ENCODE data around the gene STMND1.

Gene STMND1

DNA sequence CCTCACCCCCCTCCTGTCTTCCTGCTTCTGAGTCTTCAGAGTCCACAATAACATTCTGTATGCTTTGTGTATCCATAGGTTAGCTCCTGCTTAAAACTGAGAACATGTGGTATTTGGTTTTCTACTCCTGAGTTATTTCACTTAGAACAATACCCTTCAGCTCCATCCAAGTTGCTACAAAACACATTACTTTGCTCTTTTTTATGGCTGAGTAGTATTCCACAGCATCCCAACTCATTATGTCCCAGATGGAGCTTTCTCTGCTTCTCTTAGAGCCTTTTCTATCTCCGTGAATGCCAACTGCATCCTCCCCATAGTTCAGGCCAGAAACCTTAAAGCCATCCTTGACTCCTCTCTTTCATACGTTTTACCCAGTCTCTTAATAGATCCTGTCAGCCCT is 55.8 kb downstream of the STMND1 start:
- peaks cover 5% of the 10 kb centered on the region; the same call in 1 of the 2 replicates for H3K9me3 ChIP-seq (ENCODE audit: insufficient read depth, low read length)
- H3K4me3 ChIP-seq (ENCODE audit: insufficient read length, low read depth) = no peak overlapping the region
- H3K4me1 ChIP-seq (ENCODE audit: insufficient read depth, insufficient read length) = no peaks in the 10 kb centered on the region
- no peak for DNase-seq (ENCODE audit: low read depth, low spot score)
- no peaks in the 10 kb centered on the region for H3K36me3 ChIP-seq (ENCODE audit: insufficient read depth, insufficient read length, low read length)
- no peak overlapping the region for H3K9ac ChIP-seq (ENCODE audit: insufficient read length, low read depth)
- TF ChIP-seq ZNF274 (IDR thresholded peaks at IDR 0.05; ENCODE audit: low read depth, low read length) (no peak), YY1 (IDR thresholded peaks at IDR 0.05; ENCODE audit: insufficient read depth, insufficient read length) (no peak), SUZ12 (IDR thresholded peaks at IDR 0.05; ENCODE audit: extremely low read depth, insufficient read depth, insufficient read length) (no peak)
- H3K27me3 ChIP-seq (ENCODE audit: insufficient read depth, insufficient read length) = no peaks in the 10 kb centered on the region

DNA sequence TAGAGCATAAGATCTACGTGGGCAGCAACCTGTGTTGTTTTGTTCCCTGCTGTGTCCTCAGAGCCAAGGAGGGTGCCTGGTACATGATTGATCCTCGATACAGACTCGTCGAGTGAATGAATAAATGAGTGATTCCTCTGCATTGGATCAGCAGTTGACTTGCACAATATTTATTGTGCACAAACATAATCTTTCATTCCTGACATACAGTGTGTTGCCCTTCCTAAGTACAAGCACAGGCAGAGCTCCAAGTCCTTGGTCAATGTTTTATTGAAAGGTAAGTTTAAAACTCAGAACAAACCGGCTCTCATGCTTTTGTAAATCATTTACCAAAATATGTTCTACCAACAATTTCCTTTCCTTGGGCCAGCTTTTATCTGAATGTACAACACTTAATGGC is 57.4 kb downstream of the STMND1 start:
- H3K4me3 ChIP-seq (ENCODE audit: insufficient read length, low read depth) = no peak overlapping the region
- no peaks in the 10 kb centered on the region for H3K4me1 ChIP-seq (ENCODE audit: insufficient read depth, insufficient read length)
- TF ChIP-seq SUZ12 (IDR thresholded peaks at IDR 0.05; ENCODE audit: extremely low read depth, insufficient read depth, insufficient read length) = no peak
- no peak for TF ChIP-seq YY1 (IDR thresholded peaks at IDR 0.05; ENCODE audit: insufficient read depth, insufficient read length)
- no peak for TF ChIP-seq ZNF274 (IDR thresholded peaks at IDR 0.05; ENCODE audit: low read depth, low read length)
- H3K36me3 ChIP-seq (ENCODE audit: insufficient read depth, insufficient read length, low read length) = no peaks in the 10 kb centered on the region
- H3K9me3 ChIP-seq (ENCODE audit: insufficient read depth, low read length) = no peaks in the 10 kb centered on the region; the same call in 1 of the 2 replicates
- no peak overlapping the region for H3K9ac ChIP-seq (ENCODE audit: insufficient read length, low read depth)
- no peak for DNase-seq (ENCODE audit: low read depth, low spot score)
- no peaks in the 10 kb centered on the region for H3K27me3 ChIP-seq (ENCODE audit: insufficient read depth, insufficient read length)

DNA sequence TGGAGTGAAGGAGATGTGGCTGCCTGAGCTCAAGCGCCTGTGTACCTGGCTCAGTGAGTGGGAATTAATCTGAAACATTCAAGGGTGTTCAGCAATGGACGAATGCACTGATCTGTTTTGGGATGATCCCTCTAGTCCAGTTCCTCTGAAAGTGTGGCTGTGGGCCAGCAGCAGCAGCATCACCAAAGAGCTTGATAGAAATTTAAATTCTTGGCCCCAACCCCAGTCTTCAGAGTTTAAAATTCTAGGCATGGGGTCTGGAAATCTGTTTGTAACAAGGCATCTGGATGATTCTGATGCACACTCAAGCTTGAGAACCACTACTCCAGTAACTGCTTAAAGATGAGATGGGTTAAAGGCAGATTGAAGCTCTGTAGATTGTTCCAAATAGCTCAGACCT is 59.2 kb downstream of the STMND1 start:
- Histone ChIP-seq H3K36me3 (ENCODE audit: insufficient read depth, insufficient read length, low read length) (no peaks in the 10 kb centered on the region), H3K4me3 (ENCODE audit: insufficient read length, low read depth) (no peak overlapping the region), H3K9me3 (ENCODE audit: insufficient read depth, low read length) (no peaks in the 10 kb centered on the region; the same call in 1 of the 2 replicates), H3K27me3 (ENCODE audit: insufficient read depth, insufficient read length) (no peaks in the 10 kb centered on the region), H3K4me1 (ENCODE audit: insufficient read depth, insufficient read length) (no peaks in the 10 kb centered on the region), H3K9ac (ENCODE audit: insufficient read length, low read depth) (no peak overlapping the region)
- no peak for TF ChIP-seq SUZ12 (IDR thresholded peaks at IDR 0.05; ENCODE audit: extremely low read depth, insufficient read depth, insufficient read length)
- TF ChIP-seq ZNF274 (IDR thresholded peaks at IDR 0.05; ENCODE audit: low read depth, low read length) = no peak
- no peak for TF ChIP-seq YY1 (IDR thresholded peaks at IDR 0.05; ENCODE audit: insufficient read depth, insufficient read length)
- DNase-seq (ENCODE audit: low read depth, low spot score) = no peak

DNA sequence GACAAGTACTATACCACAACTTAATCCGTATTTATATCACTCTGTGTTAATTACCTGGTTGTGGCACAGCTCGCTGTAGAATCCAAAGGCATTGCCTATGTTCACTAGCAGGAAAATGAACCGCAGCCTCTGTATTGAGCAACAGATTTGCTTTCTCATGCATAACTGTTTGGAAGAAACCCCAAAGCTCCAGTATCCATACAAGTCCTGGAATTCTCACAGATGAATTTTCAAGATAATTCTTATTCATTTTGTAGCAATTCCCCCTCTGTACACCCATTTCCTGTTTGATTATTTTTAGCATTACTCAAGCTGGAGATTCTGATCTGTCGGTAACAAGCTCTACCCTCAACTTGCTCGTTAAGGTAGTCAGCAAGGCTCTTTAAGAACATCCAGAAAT is 63.5 kb downstream of the STMND1 start:
- TF ChIP-seq ZNF274 (IDR thresholded peaks at IDR 0.05; ENCODE audit: low read depth, low read length) (no peak), SUZ12 (IDR thresholded peaks at IDR 0.05; ENCODE audit: extremely low read depth, insufficient read depth, insufficient read length) (no peak), YY1 (IDR thresholded peaks at IDR 0.05; ENCODE audit: insufficient read depth, insufficient read length) (no peak)
- Histone ChIP-seq H3K9me3 (ENCODE audit: insufficient read depth, low read length) (no peaks in the 10 kb centered on the region), H3K4me1 (ENCODE audit: insufficient read depth, insufficient read length) (no peaks in the 10 kb centered on the region), H3K9ac (ENCODE audit: insufficient read length, low read depth) (no peak overlapping the region), H3K4me3 (ENCODE audit: insufficient read length, low read depth) (no peak overlapping the region), H3K36me3 (ENCODE audit: insufficient read depth, insufficient read length, low read length) (no peaks in the 10 kb centered on the region), H3K27me3 (ENCODE audit: insufficient read depth, insufficient read length) (no peaks in the 10 kb centered on the region)
- DNase-seq (ENCODE audit: low read depth, low spot score) = no peak

DNA sequence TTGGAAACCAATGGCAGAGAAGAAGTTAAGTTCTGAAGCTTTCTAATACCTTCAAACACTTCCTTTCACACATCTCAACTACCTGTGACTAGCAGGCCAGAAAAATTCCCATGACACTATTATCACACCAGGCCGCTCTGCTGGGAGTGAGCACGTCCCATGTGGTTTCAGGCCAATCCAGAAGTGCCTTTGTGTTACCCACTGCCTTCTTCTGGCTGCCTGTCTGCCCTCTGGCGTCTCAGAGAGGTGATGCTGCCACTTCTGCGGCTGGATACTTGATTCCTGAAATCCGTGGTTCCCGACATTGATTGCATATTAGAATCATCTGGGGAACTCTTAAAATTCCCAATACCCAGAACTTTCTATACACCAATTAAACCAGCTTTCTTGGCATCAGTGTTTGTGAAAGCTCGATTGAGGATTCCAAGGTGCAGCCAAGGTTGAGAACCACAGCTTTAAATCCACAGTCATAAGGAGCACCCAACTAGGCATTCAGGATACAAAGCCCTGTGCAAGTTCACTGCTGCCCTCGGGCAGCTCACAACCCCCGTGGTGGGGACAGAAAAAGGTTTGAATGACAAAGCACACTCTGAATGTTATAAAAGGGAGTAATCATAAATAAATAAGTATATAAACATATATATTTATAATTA is 65.6 kb downstream of the STMND1 start:
- Histone ChIP-seq H3K4me3 (ENCODE audit: insufficient read length, low read depth) (no peak overlapping the region), H3K36me3 (ENCODE audit: insufficient read depth, insufficient read length, low read length) (no peaks in the 10 kb centered on the region), H3K9ac (ENCODE audit: insufficient read length, low read depth) (no peak overlapping the region), H3K4me1 (ENCODE audit: insufficient read depth, insufficient read length) (no peaks in the 10 kb centered on the region), H3K9me3 (ENCODE audit: insufficient read depth, low read length) (no peaks in the 10 kb centered on the region), H3K27me3 (ENCODE audit: insufficient read depth, insufficient read length) (no peaks in the 10 kb centered on the region)
- TF ChIP-seq ZNF274 (IDR thresholded peaks at IDR 0.05; ENCODE audit: low read depth, low read length) (no peak), YY1 (IDR thresholded peaks at IDR 0.05; ENCODE audit: insufficient read depth, insufficient read length) (no peak), SUZ12 (IDR thresholded peaks at IDR 0.05; ENCODE audit: extremely low read depth, insufficient read depth, insufficient read length) (no peak)
- peak; percentile 6 for DNase-seq (ENCODE audit: low read depth, low spot score)

DNA sequence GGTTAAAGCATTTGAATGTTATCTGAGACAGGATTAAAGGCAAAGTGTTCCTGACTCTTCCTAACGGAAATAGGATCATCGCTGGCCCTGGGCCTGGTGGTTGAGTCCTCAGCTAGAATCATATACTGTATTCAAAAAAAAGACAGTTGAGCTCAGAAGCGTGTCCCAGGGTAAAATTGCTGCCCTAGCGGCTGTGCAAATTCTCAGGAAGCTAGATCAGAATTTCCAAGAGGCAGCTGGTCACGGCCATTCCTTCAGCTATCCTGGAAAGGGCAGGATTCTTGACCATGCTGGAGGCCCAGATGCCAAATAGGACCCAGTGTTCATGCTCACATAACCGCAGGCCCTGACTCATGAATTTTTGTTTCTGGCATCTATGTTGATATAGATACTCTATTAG is 67.4 kb downstream of the STMND1 start:
- H3K9me3 ChIP-seq (ENCODE audit: insufficient read depth, low read length) = no peaks in the 10 kb centered on the region
- H3K36me3 ChIP-seq (ENCODE audit: insufficient read depth, insufficient read length, low read length) = no peaks in the 10 kb centered on the region
- no peak overlapping the region for H3K9ac ChIP-seq (ENCODE audit: insufficient read length, low read depth)
- no peak overlapping the region for H3K4me3 ChIP-seq (ENCODE audit: insufficient read length, low read depth)
- DNase-seq (ENCODE audit: low read depth, low spot score) = no peak
- H3K27me3 ChIP-seq (ENCODE audit: insufficient read depth, insufficient read length) = no peaks in the 10 kb centered on the region
- TF ChIP-seq SUZ12 (IDR thresholded peaks at IDR 0.05; ENCODE audit: extremely low read depth, insufficient read depth, insufficient read length) = no peak
- no peak for TF ChIP-seq YY1 (IDR thresholded peaks at IDR 0.05; ENCODE audit: insufficient read depth, insufficient read length)
- TF ChIP-seq ZNF274 (IDR thresholded peaks at IDR 0.05; ENCODE audit: low read depth, low read length) = no peak
- H3K4me1 ChIP-seq (ENCODE audit: insufficient read depth, insufficient read length) = no peaks in the 10 kb centered on the region

DNA sequence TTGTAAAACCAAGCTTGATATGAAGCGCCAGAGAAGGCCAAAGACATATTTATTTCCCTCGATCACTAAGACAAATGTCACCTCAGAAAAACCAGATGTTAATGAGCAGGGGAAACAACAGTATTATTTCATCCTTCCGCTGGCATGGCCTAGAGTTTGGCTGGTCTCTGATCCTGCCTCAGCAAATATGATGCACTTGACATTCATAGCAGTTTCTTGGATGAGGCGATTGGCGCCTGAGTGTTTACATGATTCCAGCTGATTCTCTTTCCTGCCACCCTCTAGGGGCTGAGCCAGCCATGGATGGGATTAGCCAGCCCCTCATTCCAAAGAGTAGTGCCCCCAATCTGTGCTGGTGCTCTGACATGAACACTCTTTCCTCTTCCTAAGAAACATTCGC is 67.9 kb downstream of the STMND1 start:
- TF ChIP-seq ZNF274 (IDR thresholded peaks at IDR 0.05; ENCODE audit: low read depth, low read length) = no peak
- no peak for TF ChIP-seq SUZ12 (IDR thresholded peaks at IDR 0.05; ENCODE audit: extremely low read depth, insufficient read depth, insufficient read length)
- TF ChIP-seq YY1 (IDR thresholded peaks at IDR 0.05; ENCODE audit: insufficient read depth, insufficient read length) = no peak
- Histone ChIP-seq H3K36me3 (ENCODE audit: insufficient read depth, insufficient read length, low read length) (no peaks in the 10 kb centered on the region), H3K9ac (ENCODE audit: insufficient read length, low read depth) (no peak overlapping the region), H3K27me3 (ENCODE audit: insufficient read depth, insufficient read length) (no peaks in the 10 kb centered on the region), H3K4me3 (ENCODE audit: insufficient read length, low read depth) (no peak overlapping the region), H3K4me1 (ENCODE audit: insufficient read depth, insufficient read length) (no peaks in the 10 kb centered on the region), H3K9me3 (ENCODE audit: insufficient read depth, low read length) (no peaks in the 10 kb centered on the region)
- no peak for DNase-seq (ENCODE audit: low read depth, low spot score)

All from NT2/D1 (cell line).